NCI-H2107 treated with DMSO at 0.1 percent for 48 hours (cell line): ENCODE data around the gene SUPT4H1.

Experiments
- DNase-seq: peaks from one replicate; lab custom pipeline; 2025; ENCODE audit not compliant: unreplicated experiment; lab: John Stamatoyannopoulos, UW

SUPT4H1 gene

GRCh38 chr17:58307468-58308172, 44.4 kb downstream of the SUPT4H1 start:
- DNase-seq = no peak

GRCh38 chr17:58306131-58306951, 45.7 kb downstream of the SUPT4H1 start:
- no peak for DNase-seq

GRCh38 chr17:58305626-58306025, 46.4 kb downstream of the SUPT4H1 start:
- DNase-seq = no peak

- DNase-seq = no peak
Measured at GRCh38 chr17:58304750-58305486, 47.1 kb downstream of the SUPT4H1 start.

GRCh38 chr17:58303971-58304749, 47.8 kb downstream of the SUPT4H1 start:
- peak; percentile 19 for DNase-seq

GRCh38 chr17:58302919-58303585, 48.9 kb downstream of the SUPT4H1 start:
- DNase-seq = no peak

- DNase-seq = no peak
Measured at GRCh38 chr17:58302171-58302918, 49.7 kb downstream of the SUPT4H1 start.

- DNase-seq = no peak
Measured at GRCh38 chr17:58301504-58302150, 50.4 kb downstream of the SUPT4H1 start.

GRCh38 chr17:58300336-58300735, 51.7 kb downstream of the SUPT4H1 start:
- DNase-seq = no peak
